GM21717 (cell line): ENCODE data around the gene CTSF.
"Not testable (repeated sequence)": the region's sequence is repeated elsewhere in the genome, so short reads cannot be mapped to it uniquely, and the experiment has no call there.

Source experiments
- ATAC-seq: cut with Tn5 transposase; IDR thresholded peaks from one replicate; pipeline ENCODE4 v1.9.1; 2021; ENCODE audit warnings: mild to moderate bottlenecking, moderate library complexity; ENCODE audit not compliant: unreplicated experiment

CTSF gene

DNA sequence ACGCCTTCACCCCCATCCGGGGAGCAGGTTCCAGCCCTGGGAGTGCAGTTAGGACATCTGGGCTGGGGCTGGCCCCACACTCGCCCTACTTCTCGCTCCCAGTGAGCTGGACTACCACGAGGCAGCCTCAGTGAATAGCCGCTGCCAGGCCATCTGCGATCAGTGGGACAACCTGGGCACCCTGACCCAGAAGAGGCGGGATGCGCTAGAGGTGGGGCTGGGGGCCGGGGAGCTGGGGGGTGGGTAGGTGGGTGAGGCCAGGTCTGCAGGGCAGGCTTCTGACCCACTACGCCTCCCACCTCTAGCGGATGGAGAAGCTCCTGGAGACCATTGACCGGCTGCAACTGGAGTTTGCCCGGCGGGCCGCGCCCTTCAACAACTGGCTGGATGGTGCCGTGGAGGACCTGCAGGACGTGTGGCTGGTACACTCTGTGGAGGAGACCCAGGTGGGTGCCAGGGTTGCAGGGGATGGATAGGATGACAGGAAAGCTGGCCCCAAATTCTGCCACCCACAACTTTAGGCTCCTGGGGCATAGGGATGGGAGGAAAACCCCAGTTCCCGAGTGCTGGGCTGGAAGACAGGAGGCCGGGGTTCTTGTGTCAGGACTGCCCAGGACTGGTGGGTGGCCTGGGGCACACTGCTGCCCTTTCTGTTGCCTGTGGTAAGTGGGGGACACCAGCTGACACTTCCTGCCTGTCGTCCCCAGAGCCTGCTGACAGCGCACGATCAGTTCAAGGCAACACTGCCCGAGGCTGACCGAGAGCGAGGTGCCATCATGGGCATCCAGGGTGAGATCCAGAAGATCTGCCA, 8.3 kb downstream of the CTSF start:
- ATAC-seq = no peak

GRCh38 chr11:66559142-66559865, 9.1 kb downstream of the CTSF start:
- no peak for ATAC-seq

- no peak for ATAC-seq
These were observed 10.6 kb downstream of the CTSF start for GRCh38 chr11:66557733-66558326.

- no peak for ATAC-seq
These were observed 12.3 kb downstream of the CTSF start for GRCh38 chr11:66556086-66556485.

DNA sequence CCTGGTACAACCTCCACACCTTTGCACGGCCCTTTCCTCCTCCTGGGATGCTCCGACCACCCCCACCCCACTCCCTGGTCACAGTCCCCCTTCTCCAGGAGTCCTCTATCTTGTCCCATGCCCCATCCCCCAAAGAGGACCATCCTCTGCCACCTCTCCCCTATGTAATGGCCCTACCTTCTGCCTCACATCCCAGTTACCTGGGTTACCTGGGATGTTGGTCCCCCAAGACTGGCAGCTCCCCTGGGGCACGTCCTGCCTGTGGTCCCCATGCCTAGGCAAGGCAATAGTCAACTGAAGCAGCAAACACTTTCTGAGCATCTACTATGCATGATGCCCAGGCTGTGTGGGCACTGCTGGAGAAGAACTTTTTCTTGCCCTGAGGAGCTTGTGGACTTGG, 13.0 kb downstream of the CTSF start:
- no peak for ATAC-seq

DNA sequence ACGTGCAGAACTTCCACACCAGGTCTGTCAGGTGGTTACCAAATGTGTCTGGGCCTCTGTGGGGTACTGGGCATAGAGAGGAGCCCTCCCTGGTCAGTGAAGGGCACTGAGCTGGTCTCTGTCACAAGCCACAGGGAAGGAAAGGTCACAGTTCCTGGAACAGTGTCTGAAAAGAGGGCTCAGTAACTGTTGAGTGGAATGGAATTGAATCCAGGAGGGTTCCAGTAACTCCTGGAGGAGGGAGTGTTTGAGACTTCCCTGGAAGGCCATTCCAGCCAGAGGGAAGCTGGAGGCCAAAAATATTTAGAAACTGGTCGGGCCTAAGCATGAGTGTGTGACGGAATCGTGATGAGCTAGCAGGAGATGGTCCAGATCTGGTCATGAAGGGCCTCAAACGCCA, 13.8 kb downstream of the CTSF start:
- ATAC-seq = no peak

GRCh38 chr11:66550887-66551286, 17.5 kb downstream of the CTSF start:
- no peak for ATAC-seq

- no peak for ATAC-seq
These were observed 18.7 kb downstream of the CTSF start for GRCh38 chr11:66549696-66550095.

GRCh38 chr11:66548774-66549630, 19.4 kb downstream of the CTSF start:
- ATAC-seq = no peak

DNA sequence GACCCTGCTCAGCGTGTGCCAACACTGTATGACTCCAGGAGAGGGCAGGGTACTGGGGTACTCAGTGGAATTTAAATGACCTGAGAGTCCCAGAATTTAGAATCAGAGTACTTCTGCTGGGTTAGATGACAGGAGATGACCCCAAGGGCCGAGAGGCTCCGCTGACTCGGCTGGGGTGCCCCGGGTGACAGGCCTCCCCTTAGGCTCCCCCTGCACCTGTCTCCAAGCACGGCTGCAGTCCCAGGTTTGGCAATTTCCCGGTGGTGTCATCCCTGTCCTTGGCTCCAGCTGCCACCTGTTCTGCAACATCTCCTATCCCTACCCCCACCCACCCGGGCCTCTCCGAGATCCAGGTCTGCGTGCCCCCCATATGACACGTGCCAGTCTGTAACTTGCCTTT, 20.4 kb downstream of the CTSF start:
- no peak for ATAC-seq

DNA sequence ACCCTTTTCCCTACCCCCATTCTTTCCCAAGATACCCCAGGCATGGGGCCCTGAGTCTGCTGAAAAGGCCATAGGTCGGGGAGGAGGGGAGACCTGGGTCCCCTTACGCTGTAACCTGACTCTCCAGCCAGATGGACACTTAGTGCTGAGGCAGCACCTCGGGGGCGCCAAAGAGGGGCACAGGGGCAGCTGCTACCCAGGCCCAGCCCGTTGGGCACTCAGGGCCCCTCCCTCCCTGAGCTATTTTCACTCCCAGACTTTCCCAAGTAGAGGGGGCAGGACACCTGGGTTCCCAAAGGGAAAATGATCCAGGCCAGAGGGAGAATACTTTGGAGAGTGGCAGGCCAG, 20.8 kb downstream of the CTSF start:
- no peak for ATAC-seq

- no peak for ATAC-seq
These were observed 21.3 kb downstream of the CTSF start for GRCh38 chr11:66546966-66547661.

- ATAC-seq = no peak
These were observed 21.9 kb downstream of the CTSF start, which contains the start of gene ACTN3 for GRCh38 chr11:66546368-66546965. Gene ACTN3, plus strand, starts transcription at chr11:66546903. Its CDS starts 35 bp downstream, at chr11:66546938.

- peak; percentile 77 for ATAC-seq
These were observed 22.6 kb downstream of the CTSF start, which contains the start of gene ZDHHC24 for GRCh38 chr11:66545701-66546367. Gene ZDHHC24, minus strand, starts transcription at chr11:66546048. Its CDS starts 45 bp downstream, at chr11:66546003.

DNA sequence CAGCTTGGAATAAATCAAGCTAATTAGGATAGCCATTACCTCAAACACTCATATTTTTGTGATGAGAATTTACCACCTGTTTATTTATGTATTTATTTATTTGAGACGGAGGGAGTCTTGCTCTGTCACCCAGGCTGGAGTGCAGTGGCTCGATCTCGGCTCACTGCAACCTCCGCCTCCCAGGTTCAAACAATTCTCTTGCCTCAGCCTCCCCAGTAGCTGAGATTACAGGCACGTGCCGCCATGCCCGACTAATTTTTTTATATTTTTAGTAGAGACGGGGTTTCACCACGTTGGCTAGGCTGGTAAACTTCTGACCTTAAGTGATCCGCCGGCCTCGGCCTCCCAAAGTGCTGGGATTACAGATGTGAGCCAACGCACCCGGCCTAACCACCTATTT, 23.5 kb downstream of the CTSF start:
- not testable (repeated sequence) for ATAC-seq

- ATAC-seq = no peak
These were observed 24.9 kb downstream of the CTSF start for GRCh38 chr11:66543263-66544107.

DNA sequence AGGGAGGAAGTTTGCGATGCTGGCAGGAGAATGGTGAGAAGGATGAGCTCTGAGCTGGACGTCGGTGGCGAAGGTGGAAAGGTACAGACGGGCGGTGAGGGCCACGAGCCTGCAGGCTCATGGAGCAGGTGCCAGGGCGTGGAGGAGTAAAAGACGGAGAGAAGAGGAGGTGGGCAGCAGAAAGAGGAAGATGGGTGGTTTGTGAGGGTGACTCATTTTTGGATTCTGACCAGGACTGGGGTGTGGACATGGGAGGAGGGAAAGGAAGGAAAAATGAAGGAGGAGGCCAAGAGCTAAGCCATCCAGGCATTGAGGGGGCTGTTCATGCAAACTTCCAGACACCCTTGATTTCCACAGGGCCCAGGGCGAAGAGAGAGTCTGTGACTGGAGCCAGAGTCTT, 26.0 kb downstream of the CTSF start:
- ATAC-seq = no peak

DNA sequence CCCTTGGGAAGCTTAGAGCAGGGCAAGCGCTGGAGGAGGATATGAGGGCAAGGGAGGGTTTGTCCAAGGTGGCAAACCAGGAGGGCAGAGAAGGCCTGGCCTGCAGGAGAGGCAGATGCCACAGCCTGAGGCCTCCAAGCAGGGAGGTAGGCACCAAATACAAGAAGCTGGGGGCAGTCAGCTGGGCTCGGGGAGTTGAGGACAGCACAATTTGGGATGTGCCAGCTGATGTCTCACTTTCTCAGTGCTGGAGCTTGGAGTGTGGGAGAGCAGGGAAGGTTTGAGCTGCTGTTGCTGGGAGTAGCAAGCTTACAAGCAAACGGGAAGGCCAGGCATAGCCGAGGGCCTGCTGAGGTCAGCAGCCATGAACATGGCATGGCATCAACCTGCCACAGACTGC, 26.5 kb downstream of the CTSF start:
- ATAC-seq = no peak
